Cerebellar nuclear complex (tissue), 1 donor: ENCODE results near the gene NFKB2.

ENCODE experiments used
- DNase-seq, 2 experiments: peaks; one replicate each; lab custom pipeline; 2025; lab: John Stamatoyannopoulos, UW

Gene NFKB2

GRCh38 chr10:102408728-102409603, 13.5 kb downstream of the NFKB2 start:
- no peak for DNase-seq

GRCh38 chr10:102409604-102410428, 14.3 kb downstream of the NFKB2 start:
- DNase-seq, result no peak

GRCh38 chr10:102410429-102411073, 15.0 kb downstream of the NFKB2 start:
- DNase-seq, result no peak

GRCh38 chr10:102411341-102412255, 16.1 kb downstream of the NFKB2 start:
- no peak for DNase-seq

- DNase-seq, result no peak
These were observed 16.8 kb downstream of the NFKB2 start for GRCh38 chr10:102412293-102412692.

GRCh38 chr10:102413053-102413705, 17.7 kb downstream of the NFKB2 start:
- no peak for DNase-seq

GRCh38 chr10:102413806-102414561, 18.5 kb downstream of the NFKB2 start:
- DNase-seq, result no peak

- no peak for DNase-seq
These were observed 19.2 kb downstream of the NFKB2 start for GRCh38 chr10:102414749-102415148.

GRCh38 chr10:102416283-102416682, 20.8 kb downstream of the NFKB2 start:
- no peak for DNase-seq

GRCh38 chr10:102416695-102417094, 21.2 kb downstream of the NFKB2 start:
- DNase-seq, result no peak

- DNase-seq, result no peak
These were observed 23.2 kb downstream of the NFKB2 start, which contains the start of gene PSD for GRCh38 chr10:102418622-102419268. Gene PSD (minus strand): TSS chr10:102418785. CDS start chr10:102417038, 1,747 bp downstream.

GRCh38 chr10:102419269-102420180, 24.0 kb downstream of the NFKB2 start:
- peak in 1 of 2 experiments; percentile 31 for DNase-seq

- no peak for DNase-seq
These were observed 24.7 kb downstream of the NFKB2 start for GRCh38 chr10:102420181-102420713.

- peak; percentile 65 to 96 for DNase-seq
These were observed 25.4 kb downstream of the NFKB2 start, which contains the start of gene FBXL15 for GRCh38 chr10:102420714-102421506. Gene FBXL15 (plus strand): TSS chr10:102420836. CDS start chr10:102421130, 294 bp downstream.

- no peak for DNase-seq
These were observed 25.9 kb downstream of the NFKB2 start for GRCh38 chr10:102421507-102421756.

GRCh38 chr10:102421757-102422512, 26.4 kb downstream of the NFKB2 start:
- no peak for DNase-seq
